NT2/D1 (cell line): Measurements from ENCODE around the gene KCNIP1.

Experiments used
- SUZ12 ChIP-seq: IDR thresholded peaks from 2 replicates; pipeline ENCODE4 v1.6.1; 2011; ENCODE audit not compliant: insufficient read length, insufficient read depth; ENCODE audit errors: extremely low read depth
- YY1 ChIP-seq: IDR thresholded peaks from 2 replicates; pipeline ENCODE4 v1.6.1; 2011; ENCODE audit not compliant: insufficient read length, insufficient read depth
- ZNF274 ChIP-seq: IDR thresholded peaks from 2 replicates; pipeline ENCODE4 v1.6.1; 2011; ENCODE audit warnings: mild to moderate bottlenecking, low read depth, low read length

DNA sequence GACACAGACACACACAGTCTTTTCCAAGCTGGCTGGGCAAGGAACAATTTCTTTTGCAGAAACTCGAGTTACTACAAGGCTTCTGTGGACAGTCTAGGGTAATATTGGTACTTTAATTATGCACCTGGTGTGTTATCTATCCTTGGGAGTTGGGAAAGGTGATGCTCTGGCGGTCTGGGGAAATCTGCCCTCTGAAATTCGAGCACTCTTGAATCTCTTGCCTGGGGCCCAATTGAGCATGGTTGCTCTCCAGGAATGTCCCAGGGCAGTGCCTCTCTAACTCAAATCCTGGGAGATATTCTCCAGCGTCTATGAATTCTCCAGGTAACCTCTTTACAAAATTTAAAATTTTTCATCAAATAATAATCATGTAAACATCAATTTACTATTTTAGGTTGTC, 69.3 kb downstream of the KCNIP1 start:
- no peak for TF ChIP-seq SUZ12
- TF ChIP-seq YY1, result no peak
- no peak for TF ChIP-seq ZNF274
